Mucosa of descending colon (tissue), 3 donors: ENCODE results near the gene GTF2IRD1. TPM values are rescaled to one million over a fixed set of nuclear protein-coding genes. Genes with fewer than 3 reads are reported as not detected.
A peak's percentile ranks its signal among the peaks of the same experiment; 100 is the strongest.

ENCODE experiments used
- ATAC-seq: fragments of 200-7000 bp; cut with Tn5 transposase; one replicate; pipeline ENCODE4 v1.9.1; 2020; ENCODE audit warnings: mild to moderate bottlenecking, moderate library complexity
- DNase-seq, 3 donors: peaks; one replicate each; pipeline ENCODE4 v3.0.0-alpha.2; 2020
- H3K36me3 ChIP-seq: fragments of 200-600 bp; one replicate; pipeline ENCODE4 v1.8.0; 2021; ENCODE audit warnings: low read depth, mild to moderate bottlenecking
- H3K4me1 ChIP-seq: fragments of 200-600 bp; one replicate; pipeline ENCODE4 v1.8.0; 2021; ENCODE audit warnings: low read depth, mild to moderate bottlenecking
- H3K4me3 ChIP-seq: fragments of 200-600 bp; one replicate; pipeline ENCODE4 v1.8.0; 2021; ENCODE audit warnings: mild to moderate bottlenecking
- H3K9me3 ChIP-seq: fragments of 200-600 bp; one replicate; pipeline ENCODE4 v1.8.0; 2021; ENCODE audit warnings: mild to moderate bottlenecking
- CTCF ChIP-seq: fragments of 200-600 bp; IDR thresholded peaks from one replicate; pipeline ENCODE4 v1.8.0; 2022; ENCODE audit warnings: antibody characterized with exemption, mild to moderate bottlenecking
- intact Hi-C, 2 donors: fragments of 100-400 bp; cut with DNase I in 1 of 2; cut with micrococcal nuclease in 1 of 2; formaldehyde crosslinking; loops; one replicate each; pipeline versions ENCODE4 v1.11.0 to v1.11.1; 2022; cut with DNase I, micrococcal nuclease
- long read RNA-seq, 2 donors: library from polyadenylated mRNA; unstranded; transcript quantifications; one replicate each; pipeline ENCODE4 v2.0.0, GENCODE V29; 2019 to 2021
- total RNA-seq, 3 donors: library from RNA; stranded (reverse); fragmentation: NEBNext Ultra II Directional in 2 of 3; extraction: Animal tissue kit (Norgen Biotek cat#: 25700) in 2 of 3; gene quantifications; one replicate each; pipeline versions ENCODE4 v1.2.1 to v1.2.4, GENCODE V29; 2021 to 2023
- donor health status: DM: no; HTN: no; CAD: no; lungs with moderate emphysema.
- donor health status: DM: no; HTN: no; CAD: no.
- donor health status: DM: no; HTN: yes; CAD: no.

The GTF2IRD1 gene, protein sequence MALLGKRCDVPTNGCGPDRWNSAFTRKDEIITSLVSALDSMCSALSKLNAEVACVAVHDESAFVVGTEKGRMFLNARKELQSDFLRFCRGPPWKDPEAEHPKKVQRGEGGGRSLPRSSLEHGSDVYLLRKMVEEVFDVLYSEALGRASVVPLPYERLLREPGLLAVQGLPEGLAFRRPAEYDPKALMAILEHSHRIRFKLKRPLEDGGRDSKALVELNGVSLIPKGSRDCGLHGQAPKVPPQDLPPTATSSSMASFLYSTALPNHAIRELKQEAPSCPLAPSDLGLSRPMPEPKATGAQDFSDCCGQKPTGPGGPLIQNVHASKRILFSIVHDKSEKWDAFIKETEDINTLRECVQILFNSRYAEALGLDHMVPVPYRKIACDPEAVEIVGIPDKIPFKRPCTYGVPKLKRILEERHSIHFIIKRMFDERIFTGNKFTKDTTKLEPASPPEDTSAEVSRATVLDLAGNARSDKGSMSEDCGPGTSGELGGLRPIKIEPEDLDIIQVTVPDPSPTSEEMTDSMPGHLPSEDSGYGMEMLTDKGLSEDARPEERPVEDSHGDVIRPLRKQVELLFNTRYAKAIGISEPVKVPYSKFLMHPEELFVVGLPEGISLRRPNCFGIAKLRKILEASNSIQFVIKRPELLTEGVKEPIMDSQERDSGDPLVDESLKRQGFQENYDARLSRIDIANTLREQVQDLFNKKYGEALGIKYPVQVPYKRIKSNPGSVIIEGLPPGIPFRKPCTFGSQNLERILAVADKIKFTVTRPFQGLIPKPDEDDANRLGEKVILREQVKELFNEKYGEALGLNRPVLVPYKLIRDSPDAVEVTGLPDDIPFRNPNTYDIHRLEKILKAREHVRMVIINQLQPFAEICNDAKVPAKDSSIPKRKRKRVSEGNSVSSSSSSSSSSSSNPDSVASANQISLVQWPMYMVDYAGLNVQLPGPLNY
- total RNA-seq = 10 to 100 TPM; 10.5 to 30.7 (median 12.7) TPM
- long read RNA-seq, donor 1, transcript GTF2IRD1-202 (27 exons, 3,077 nt) = major isoform, 11 of 38 reads
- long read RNA-seq, donor 1, transcript GTF2IRD1-201 (27 exons, 3,430 nt) = minor isoform, 5 of 38 reads
- long read RNA-seq, donor 1, partial matches to known transcripts = 11 of 38 reads
- long read RNA-seq, donor 1, other reads (novel, unspliced or antisense) = 10 of 38 reads
- long read RNA-seq, donor 2 = 0 reads

DNA sequence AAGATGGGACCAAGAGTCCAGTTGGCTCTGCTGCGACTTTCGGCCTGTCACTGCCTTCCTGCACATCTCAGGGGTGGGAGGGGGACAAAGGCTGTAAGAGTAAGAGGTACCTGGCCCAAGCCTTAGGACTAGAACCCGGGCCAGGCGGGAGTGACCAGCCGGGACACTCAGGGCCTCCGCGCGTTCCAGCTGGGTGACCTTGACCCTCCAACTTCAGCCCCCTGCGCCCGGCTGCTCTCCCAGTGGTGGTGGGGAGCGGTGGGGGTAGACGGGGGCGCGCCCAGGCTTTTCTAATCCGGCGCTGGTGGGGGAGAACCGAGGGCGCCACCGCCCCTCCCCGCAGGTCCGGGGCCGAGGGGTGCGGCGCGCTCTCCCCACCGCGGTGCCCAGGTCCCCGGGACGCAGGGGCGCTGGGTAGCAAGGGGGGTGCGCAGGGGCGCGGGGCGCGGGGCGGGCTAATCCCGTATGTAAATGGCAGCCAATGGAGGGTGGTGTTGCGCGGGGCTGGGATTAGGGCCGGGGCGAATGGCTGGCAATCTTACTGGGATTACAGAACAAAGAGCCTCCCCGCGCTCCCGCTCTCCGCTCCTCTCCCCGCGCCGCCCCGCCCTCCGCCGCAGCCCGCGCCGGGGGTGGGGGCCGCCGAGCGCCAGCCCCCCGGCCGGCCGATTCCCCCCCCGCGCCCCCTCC is at the start of gene GTF2IRD1:
Gene GTF2IRD1, plus strand, starts transcription at position 585 of the 690 bp plus-strand sequence. CDS start 54,175 bp downstream, outside the sequence.
- Histone ChIP-seq H3K4me1 (peaks cover 24% of the 10 kb centered on the region), H3K9me3 (no peaks in the 10 kb centered on the region), H3K36me3 (no peaks in the 10 kb centered on the region), H3K4me3 (peak within 1 kb of the TSS; percentile 48)
- peak; percentile 79 to 82 (median 81) for DNase-seq
- intact Hi-C loops = loop anchor here in 1 of 2 donors (10.0 kb wide), 1 partner anchor 91 kb away; no protein-coding TSS in a partner anchor
- peak; percentile 55 for ATAC-seq
- TF ChIP-seq CTCF = no peak

DNA sequence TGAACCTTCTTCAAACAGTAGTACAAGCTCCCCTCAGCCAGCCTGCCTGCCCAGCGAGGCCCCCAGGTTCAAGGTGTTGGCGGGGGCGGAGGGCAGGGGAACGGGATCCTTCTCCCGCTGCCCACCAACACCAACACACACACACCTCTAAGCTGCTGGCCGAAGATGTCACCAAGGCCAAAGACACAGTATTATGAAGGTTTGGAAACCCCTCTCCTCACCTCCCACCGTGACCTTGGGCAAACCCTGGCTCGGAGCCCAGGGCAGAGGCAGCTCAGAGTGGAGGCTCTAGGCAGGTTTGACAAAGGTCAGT is 49.4 kb upstream of the GTF2IRD1 start:
- intact Hi-C loops = loop anchor here (5.0 to 10.0 kb wide), 2 partner anchors 197 to 320 kb away; partner anchors contain the start of gene LIMK1 (in 1 of the 2)
- Histone ChIP-seq H3K4me3 (no peak overlapping the region), H3K36me3 (no peaks in the 10 kb centered on the region), H3K4me1 (no peaks in the 10 kb centered on the region), H3K9me3 (no peaks in the 10 kb centered on the region)
- DNase-seq (peak in 1 of 3 donors; percentile 5), ATAC-seq (no peak)
- no peak for TF ChIP-seq CTCF

DNA sequence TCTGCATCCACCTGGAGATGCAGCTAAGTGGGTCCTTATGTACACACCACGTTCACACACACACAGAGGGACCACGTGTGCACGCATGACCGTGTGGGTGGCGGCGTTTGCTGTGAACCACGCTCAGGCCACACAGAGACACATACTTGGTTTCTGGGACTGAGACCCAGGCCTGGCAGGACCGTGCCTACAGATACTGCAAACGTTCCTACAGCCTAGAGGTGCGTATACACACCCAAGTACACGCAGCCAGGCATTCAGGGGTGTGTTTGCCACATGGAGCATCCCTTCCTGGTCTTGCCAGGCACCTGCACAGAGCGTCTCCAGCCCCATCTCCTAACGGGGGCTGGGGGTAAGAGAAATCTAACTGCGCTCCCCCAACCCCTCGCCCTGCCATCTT is 49.0 kb upstream of the GTF2IRD1 start:
- no peak for TF ChIP-seq CTCF
- intact Hi-C loops = loop anchor here (5.0 to 10.0 kb wide), 2 partner anchors 197 to 320 kb away; partner anchors contain the start of gene LIMK1 (in 1 of the 2)
- Histone ChIP-seq H3K9me3 (no peaks in the 10 kb centered on the region), H3K4me3 (no peak overlapping the region), H3K4me1 (no peaks in the 10 kb centered on the region), H3K36me3 (no peaks in the 10 kb centered on the region)
- DNase-seq (no peak), ATAC-seq (no peak)

GRCh38 chr7:74405191-74405898 is 48.4 kb upstream of the GTF2IRD1 start:
- no peak for ATAC-seq
- H3K36me3 ChIP-seq = no peaks in the 10 kb centered on the region
- H3K9me3 ChIP-seq = no peaks in the 10 kb centered on the region
- peak in 1 of 3 donors; percentile 19 for DNase-seq
- no peaks in the 10 kb centered on the region for H3K4me1 ChIP-seq
- intact Hi-C loops = loop anchor here in 1 of 2 donors (10.0 kb wide), 1 partner anchor 321 kb away; the partner anchor contains the start of gene LIMK1
- no peak overlapping the region for H3K4me3 ChIP-seq
- no peak for TF ChIP-seq CTCF
